Measurements from ENCODE around the gene TEX51.

DNA sequence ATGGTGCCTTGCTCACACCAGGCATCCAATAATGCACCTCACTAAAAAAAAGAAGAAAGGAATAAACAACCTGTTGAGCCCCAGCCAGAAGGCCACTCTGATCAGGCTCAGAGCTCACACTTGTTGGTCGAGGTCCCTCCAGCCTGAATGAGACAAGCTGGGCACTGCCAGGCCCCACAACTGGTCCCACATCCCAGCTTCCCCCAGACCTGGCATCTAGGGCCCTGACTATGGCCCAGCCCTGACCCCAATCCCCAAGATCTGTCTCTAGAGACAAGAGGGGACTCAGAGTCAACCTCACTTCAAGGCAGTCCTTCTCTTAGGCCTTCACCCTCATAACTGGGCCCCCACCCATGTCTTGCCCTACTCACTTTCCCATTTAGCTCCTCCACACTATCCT lies 22.4 kb downstream of the TEX51 start:
- TF ChIP-seq, protein P1, sequence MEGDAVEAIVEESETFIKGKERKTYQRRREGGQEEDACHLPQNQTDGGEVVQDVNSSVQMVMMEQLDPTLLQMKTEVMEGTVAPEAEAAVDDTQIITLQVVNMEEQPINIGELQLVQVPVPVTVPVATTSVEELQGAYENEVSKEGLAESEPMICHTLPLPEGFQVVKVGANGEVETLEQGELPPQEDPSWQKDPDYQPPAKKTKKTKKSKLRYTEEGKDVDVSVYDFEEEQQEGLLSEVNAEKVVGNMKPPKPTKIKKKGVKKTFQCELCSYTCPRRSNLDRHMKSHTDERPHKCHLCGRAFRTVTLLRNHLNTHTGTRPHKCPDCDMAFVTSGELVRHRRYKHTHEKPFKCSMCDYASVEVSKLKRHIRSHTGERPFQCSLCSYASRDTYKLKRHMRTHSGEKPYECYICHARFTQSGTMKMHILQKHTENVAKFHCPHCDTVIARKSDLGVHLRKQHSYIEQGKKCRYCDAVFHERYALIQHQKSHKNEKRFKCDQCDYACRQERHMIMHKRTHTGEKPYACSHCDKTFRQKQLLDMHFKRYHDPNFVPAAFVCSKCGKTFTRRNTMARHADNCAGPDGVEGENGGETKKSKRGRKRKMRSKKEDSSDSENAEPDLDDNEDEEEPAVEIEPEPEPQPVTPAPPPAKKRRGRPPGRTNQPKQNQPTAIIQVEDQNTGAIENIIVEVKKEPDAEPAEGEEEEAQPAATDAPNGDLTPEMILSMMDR (IDR thresholded peaks at IDR 0.05; ENCODE audit: low read length): no peak
- TF ChIP-seq EZH2phosphoT487 (IDR thresholded peaks at IDR 0.05; ENCODE audit: low read length) (no peak), EZH2 (optimal IDR thresholded peaks at IDR 0.05; ENCODE audit: low read depth, low read length) (no peak)
